ENCODE results near the gene SEMA3F.

- TF ChIP-seq CTCF (IDR thresholded peaks at IDR 0.05) (peak; percentile 80), EZH2phosphoT487 (IDR thresholded peaks at IDR 0.05) (no peak)
Observed at GRCh38 chr3:50194128-50194902, 39.2 kb downstream of the SEMA3F start.
